GM12865 (cell line): ENCODE data around the gene FUT8.

Experiments
- DNase-seq: peaks from one replicate; pipeline ENCODE4 v3.0.0; 2010; ENCODE audit warnings: low read depth
- H3K4me3 ChIP-seq: 2 replicates; pipeline ENCODE4 v1.5.1; 2011; ENCODE audit warnings: mild to moderate bottlenecking, low read depth, low read length, control low read depth
- CTCF ChIP-seq: IDR thresholded peaks from 2 replicates; pipeline ENCODE4 v1.5.1; 2011; ENCODE audit warnings: low read length, control low read depth, low read depth, inconsistent platforms; ENCODE audit not compliant: insufficient read depth; ENCODE audit errors: missing control alignments

FUT8 gene

DNA sequence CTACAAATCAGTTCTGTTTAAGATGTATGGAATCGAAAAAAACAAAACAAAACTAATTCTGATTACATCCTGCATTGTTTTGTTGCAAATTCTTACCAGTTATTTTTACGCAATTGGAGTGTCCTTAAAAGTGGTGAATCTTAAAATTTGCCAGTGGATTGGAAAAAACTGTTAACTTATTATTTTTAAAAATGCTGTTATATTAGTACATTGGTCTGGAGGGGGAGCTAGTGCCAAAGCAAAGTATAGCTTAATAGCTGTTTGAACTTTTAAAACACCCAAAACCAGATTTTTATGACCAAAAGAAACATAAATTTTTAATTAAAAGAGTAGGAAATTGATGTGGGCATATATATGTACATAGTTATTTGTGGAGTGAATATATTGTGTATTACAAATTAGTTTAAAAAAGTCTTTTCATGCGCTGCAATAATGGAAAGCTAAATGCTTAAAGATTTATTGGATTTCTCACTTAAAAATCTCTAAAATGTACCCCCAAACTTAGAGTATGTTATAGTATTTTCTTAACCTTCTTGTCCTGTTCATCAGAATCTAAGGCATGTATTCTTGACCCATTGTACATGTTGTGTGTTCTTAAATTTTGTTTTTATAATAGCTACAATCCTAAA lies 2.5 kb downstream of the FUT8 start:
- H3K4me3 ChIP-seq: peak overlapping the region; percentile 80
- DNase-seq: peak; percentile 51
- peak; percentile 42 for TF ChIP-seq CTCF

- no peak for DNase-seq
- TF ChIP-seq CTCF: no peak
- H3K4me3 ChIP-seq: no peak overlapping the region
Measured at GRCh38 chr14:65415613-65416012, 3.1 kb downstream of the FUT8 start.

- TF ChIP-seq CTCF: no peak
- H3K4me3 ChIP-seq: no peak overlapping the region
- DNase-seq: no peak
Measured at GRCh38 chr14:65419593-65420252, 7.2 kb downstream of the FUT8 start.

- no peak for DNase-seq
- TF ChIP-seq CTCF: no peak
- no peak overlapping the region for H3K4me3 ChIP-seq
Measured at GRCh38 chr14:65421201-65421981, 8.9 kb downstream of the FUT8 start.

GRCh38 chr14:65422088-65422834 lies 9.7 kb downstream of the FUT8 start:
- DNase-seq: no peak
- no peak for TF ChIP-seq CTCF
- H3K4me3 ChIP-seq: no peak overlapping the region

GRCh38 chr14:65423982-65424381 lies 11.5 kb downstream of the FUT8 start:
- no peak overlapping the region for H3K4me3 ChIP-seq
- no peak for TF ChIP-seq CTCF
- DNase-seq: no peak
